Activated CD4-positive, alpha-beta T cell treated with anti-CD3 and anti-CD28 coated beads, Interleukin-2, amount 10 ng/mL, durations not matched to agents 24 days and 14 days (primary cell): ENCODE measurements around the gene TAF13. TPM values are rescaled to one million over a fixed set of nuclear protein-coding genes. Genes with fewer than 3 reads are reported as not detected.
"Not testable (repeated sequence)": the region's sequence is repeated elsewhere in the genome, so short reads cannot be mapped to it uniquely, and the experiment has no call there.

Experiments used
- DNase-seq: peaks from one replicate; pipeline ENCODE4 v3.0.0; 2022
- H3K27ac Mint-ChIP-seq: one replicate; pipeline ENCODE4 v1.8.0; 2022; ENCODE audit warnings: mild to moderate bottlenecking, mixed read lengths
- H3K27me3 Mint-ChIP-seq: one replicate; pipeline ENCODE4 v1.8.0; 2022; ENCODE audit warnings: mixed read lengths
- H3K36me3 Mint-ChIP-seq: one replicate; pipeline ENCODE4 v1.8.0; 2022; ENCODE audit warnings: low read depth, mild to moderate bottlenecking, mixed read lengths
- H3K4me1 Mint-ChIP-seq: one replicate; pipeline ENCODE4 v1.8.0; 2021; ENCODE audit warnings: mixed read lengths
- H3K4me3 Mint-ChIP-seq: one replicate; pipeline ENCODE4 v1.8.0; 2022; ENCODE audit warnings: mild to moderate bottlenecking, moderate library complexity, mixed read lengths
- H3K9me3 Mint-ChIP-seq: one replicate; pipeline ENCODE4 v1.8.0; 2021; ENCODE audit warnings: mixed read lengths
- intact Hi-C: fragments of 100-400 bp; cut with micrococcal nuclease; formaldehyde crosslinking; loops from one replicate; pipeline ENCODE4 v1.15.1; 2023
- total RNA-seq: library from RNA; stranded (reverse); gene quantifications from 2 replicates; pipeline ENCODE4 v1.2.3, GENCODE V29; 2022

The TAF13 gene
- total RNA-seq, 1 donor from 2014 or later = 24.9 TPM

GRCh38 chr1:109050228-109050995 lies 25.4 kb downstream of the TAF13 start:
- intact Hi-C loops = no loop called here
- Mint-ChIP-seq H3K4me3 (no peak overlapping the region), H3K36me3 (no peaks in the 10 kb centered on the region), H3K27me3 (peaks cover 14% of the 10 kb centered on the region), H3K27ac (no peak overlapping the region), H3K9me3 (no peaks in the 10 kb centered on the region), H3K4me1 (no peaks in the 10 kb centered on the region)
- no peak for DNase-seq

- H3K4me3 Mint-ChIP-seq = no peak overlapping the region
- intact Hi-C loops = no loop called here
- no peaks in the 10 kb centered on the region for H3K36me3 Mint-ChIP-seq
- DNase-seq = no peak
- H3K9me3 Mint-ChIP-seq = no peaks in the 10 kb centered on the region
- no peak overlapping the region for H3K27ac Mint-ChIP-seq
- H3K4me1 Mint-ChIP-seq = no peaks in the 10 kb centered on the region
- peaks cover 19% of the 10 kb centered on the region for H3K27me3 Mint-ChIP-seq
Observed at GRCh38 chr1:109048335-109048734, 27.5 kb downstream of the TAF13 start.

- intact Hi-C loops = no loop called here
- H3K27me3 Mint-ChIP-seq = peaks cover 19% of the 10 kb centered on the region
- H3K27ac Mint-ChIP-seq = no peak overlapping the region
- no peak for DNase-seq
- peaks cover 3% of the 10 kb centered on the region for H3K4me1 Mint-ChIP-seq
- H3K4me3 Mint-ChIP-seq = no peak overlapping the region
- no peaks in the 10 kb centered on the region for H3K36me3 Mint-ChIP-seq
- no peaks in the 10 kb centered on the region for H3K9me3 Mint-ChIP-seq
Observed at GRCh38 chr1:109047339-109047738, 28.5 kb downstream of the TAF13 start.

- Mint-ChIP-seq H3K4me3 (no peak overlapping the region), H3K4me1 (peaks cover 4% of the 10 kb centered on the region), H3K27ac (no peak overlapping the region), H3K9me3 (no peaks in the 10 kb centered on the region), H3K27me3 (peaks cover 19% of the 10 kb centered on the region), H3K36me3 (no peaks in the 10 kb centered on the region)
- no peak for DNase-seq
- intact Hi-C loops = no loop called here
Observed at GRCh38 chr1:109046671-109047070, 29.1 kb downstream of the TAF13 start.

- intact Hi-C loops = no loop called here
- H3K4me1 Mint-ChIP-seq = peaks cover 8% of the 10 kb centered on the region
- peaks cover 16% of the 10 kb centered on the region for H3K27me3 Mint-ChIP-seq
- no peak overlapping the region for H3K4me3 Mint-ChIP-seq
- no peaks in the 10 kb centered on the region for H3K9me3 Mint-ChIP-seq
- no peaks in the 10 kb centered on the region for H3K36me3 Mint-ChIP-seq
- no peak for DNase-seq
- H3K27ac Mint-ChIP-seq = no peak overlapping the region
Observed at GRCh38 chr1:109045595-109045994, 30.2 kb downstream of the TAF13 start.

GRCh38 chr1:109041621-109042468 lies 34.0 kb downstream of the TAF13 start, which contains the start of gene WDR47:
WDR47 (minus strand) TSS chr1:109042102; CDS start chr1:109023512, 18,590 bp downstream.
- Mint-ChIP-seq H3K9me3 (no peaks in the 10 kb centered on the region), H3K27me3 (peaks cover 11% of the 10 kb centered on the region), H3K4me3 (peak within 1 kb of the TSS; percentile 92), H3K36me3 (peaks cover 2% of the 10 kb centered on the region), H3K27ac (peak within 1 kb of the TSS; percentile 85), H3K4me1 (peaks cover 15% of the 10 kb centered on the region)
- intact Hi-C loops = loop anchor here (1.0 to 5.0 kb wide), 7 partner anchors 33 to 296 kb away; partner anchors contain the start of genes CLCC1, GPSM2, SARS1 and STXBP3
- peak; percentile 99 for DNase-seq

GRCh38 chr1:109040989-109041620 lies 34.7 kb downstream of the TAF13 start:
- peak overlapping the region; percentile 92 for H3K4me3 Mint-ChIP-seq
- peak; percentile 81 for DNase-seq
- peaks cover 8% of the 10 kb centered on the region for H3K27me3 Mint-ChIP-seq
- H3K9me3 Mint-ChIP-seq = no peaks in the 10 kb centered on the region
- intact Hi-C loops = loop anchor here (2.0 to 5.0 kb wide), 3 partner anchors 78 to 171 kb away; partner anchors contain the start of genes CLCC1, GPSM2 and SARS1
- peaks cover 15% of the 10 kb centered on the region for H3K4me1 Mint-ChIP-seq
- H3K27ac Mint-ChIP-seq = peak overlapping the region; percentile 85
- H3K36me3 Mint-ChIP-seq = peaks cover 2% of the 10 kb centered on the region

- peak overlapping the region; percentile 85 for H3K27ac Mint-ChIP-seq
- peaks cover 15% of the 10 kb centered on the region for H3K4me1 Mint-ChIP-seq
- peaks cover 2% of the 10 kb centered on the region for H3K36me3 Mint-ChIP-seq
- no peak for DNase-seq
- peaks cover 7% of the 10 kb centered on the region for H3K27me3 Mint-ChIP-seq
- no peaks in the 10 kb centered on the region for H3K9me3 Mint-ChIP-seq
- peak overlapping the region; percentile 92 for H3K4me3 Mint-ChIP-seq
- intact Hi-C loops = loop anchor here (2.0 to 5.0 kb wide), 3 partner anchors 78 to 172 kb away; partner anchors contain the start of genes CLCC1, GPSM2 and SARS1
Observed at GRCh38 chr1:109040627-109040988, 35.2 kb downstream of the TAF13 start.

GRCh38 chr1:109034382-109034781 lies 41.4 kb downstream of the TAF13 start:
- H3K4me3 Mint-ChIP-seq = no peak overlapping the region
- intact Hi-C loops = no loop called here
- DNase-seq = no peak
- H3K27me3 Mint-ChIP-seq = no peaks in the 10 kb centered on the region
- H3K4me1 Mint-ChIP-seq = peaks cover 2% of the 10 kb centered on the region
- H3K36me3 Mint-ChIP-seq = peaks cover 2% of the 10 kb centered on the region
- H3K9me3 Mint-ChIP-seq = no peaks in the 10 kb centered on the region
- no peak overlapping the region for H3K27ac Mint-ChIP-seq

GRCh38 chr1:109029493-109029892 lies 46.3 kb downstream of the TAF13 start:
- H3K4me1 Mint-ChIP-seq, H3K27me3 Mint-ChIP-seq, intact Hi-C loops, H3K4me3 Mint-ChIP-seq, H3K9me3 Mint-ChIP-seq, DNase-seq, H3K27ac Mint-ChIP-seq, H3K36me3 Mint-ChIP-seq: not testable (repeated sequence)

GRCh38 chr1:109027841-109028240 lies 48.0 kb downstream of the TAF13 start:
- no peaks in the 10 kb centered on the region for H3K36me3 Mint-ChIP-seq
- no peaks in the 10 kb centered on the region for H3K9me3 Mint-ChIP-seq
- intact Hi-C loops = no loop called here
- no peaks in the 10 kb centered on the region for H3K27me3 Mint-ChIP-seq
- H3K4me3 Mint-ChIP-seq = no peak overlapping the region
- H3K27ac Mint-ChIP-seq = no peak overlapping the region
- H3K4me1 Mint-ChIP-seq = peaks cover 4% of the 10 kb centered on the region
- no peak for DNase-seq

- no peak overlapping the region for H3K27ac Mint-ChIP-seq
- H3K36me3 Mint-ChIP-seq = no peaks in the 10 kb centered on the region
- no peak for DNase-seq
- H3K27me3 Mint-ChIP-seq = no peaks in the 10 kb centered on the region
- peaks cover 4% of the 10 kb centered on the region for H3K4me1 Mint-ChIP-seq
- H3K9me3 Mint-ChIP-seq = no peaks in the 10 kb centered on the region
- H3K4me3 Mint-ChIP-seq = no peak overlapping the region
- intact Hi-C loops = no loop called here
Observed at GRCh38 chr1:109025694-109026093, 50.1 kb downstream of the TAF13 start.

GRCh38 chr1:109024646-109025045 lies 51.2 kb downstream of the TAF13 start:
- Mint-ChIP-seq H3K4me3 (no peak overlapping the region), H3K36me3 (peaks cover 2% of the 10 kb centered on the region), H3K4me1 (peaks cover 4% of the 10 kb centered on the region), H3K9me3 (no peaks in the 10 kb centered on the region), H3K27ac (no peak overlapping the region), H3K27me3 (no peaks in the 10 kb centered on the region)
- intact Hi-C loops = no loop called here
- DNase-seq = no peak
